ENCODE data around the gene HSPA1L. TPM values are rescaled to one million over a fixed set of nuclear protein-coding genes. Genes with fewer than 3 reads are reported as not detected.

HSPA1L gene
- total and polyA plus RNA-seq, 2 experiments from 2014 or later: 0.44 to 0.83 TPM

DNA sequence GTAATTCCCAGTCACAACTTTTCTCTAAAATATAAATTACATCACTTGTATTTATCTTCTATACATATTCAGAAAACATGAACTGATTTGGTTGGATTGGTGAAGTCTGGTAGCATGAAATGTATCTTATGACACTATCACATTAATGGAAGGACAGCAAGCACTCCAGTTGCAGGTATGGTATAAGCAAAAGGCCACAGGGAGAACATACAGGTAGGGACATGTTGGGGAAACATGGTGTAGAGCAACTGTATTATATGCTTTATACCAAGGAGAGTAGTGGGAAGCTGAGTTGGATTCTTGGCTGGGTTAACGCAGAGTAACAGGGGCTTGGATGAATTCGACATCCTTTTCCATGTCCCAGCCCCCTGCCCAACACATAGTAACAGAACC lies 18.1 kb downstream of the HSPA1L start:
- Histone ChIP-seq H3K4me1 (ENCODE audit: insufficient read depth) (no peaks in the 10 kb centered on the region; the same call in 1 of the 2 replicates), H3K9me2 (ENCODE audit: insufficient read depth) (no peaks in the 10 kb centered on the region), H3F3A (replicated peaks; ENCODE audit: low read depth) (peaks cover 31% of the 10 kb centered on the region), H3K4me2 (no peak overlapping the region), H4K20me1 (replicated peaks; ENCODE audit: insufficient read depth) (peaks cover 4% of the 10 kb centered on the region; the same call in 1 of the 2 replicates), H3K4me3 (no peak overlapping the region), H3K36me3 (ENCODE audit: insufficient read depth) (peaks cover 8% of the 10 kb centered on the region; the same call in 1 of the 2 replicates), H3K27me3 (ENCODE audit: insufficient read depth) (no peaks in the 10 kb centered on the region), H2AFZ (no peak overlapping the region), H3K79me2 (replicated peaks; ENCODE audit: insufficient read depth) (peaks cover 28% of the 10 kb centered on the region), H3K27ac (ENCODE audit: low read depth) (0 out of 2 replicates have a peak overlapping the region, but pooled peaks have one; percentile 74)
- Mint-ChIP-seq H3K4me3 (no peak overlapping the region; the same call in 2 of the 3 replicates), H3K36me3 (ENCODE audit: low read depth) (peaks cover 41% of the 10 kb centered on the region), H3K9me3 (no peaks in the 10 kb centered on the region), H3K27ac (no peak overlapping the region), H3K4me1 (peaks cover 6% of the 10 kb centered on the region), H3K27me3 (ENCODE audit: insufficient read depth, low read depth, poor library complexity) (peaks cover 8% of the 10 kb centered on the region)
- DNase-seq (ENCODE audit: low spot score): no peak
- TF ChIP-seq, protein P1, sequence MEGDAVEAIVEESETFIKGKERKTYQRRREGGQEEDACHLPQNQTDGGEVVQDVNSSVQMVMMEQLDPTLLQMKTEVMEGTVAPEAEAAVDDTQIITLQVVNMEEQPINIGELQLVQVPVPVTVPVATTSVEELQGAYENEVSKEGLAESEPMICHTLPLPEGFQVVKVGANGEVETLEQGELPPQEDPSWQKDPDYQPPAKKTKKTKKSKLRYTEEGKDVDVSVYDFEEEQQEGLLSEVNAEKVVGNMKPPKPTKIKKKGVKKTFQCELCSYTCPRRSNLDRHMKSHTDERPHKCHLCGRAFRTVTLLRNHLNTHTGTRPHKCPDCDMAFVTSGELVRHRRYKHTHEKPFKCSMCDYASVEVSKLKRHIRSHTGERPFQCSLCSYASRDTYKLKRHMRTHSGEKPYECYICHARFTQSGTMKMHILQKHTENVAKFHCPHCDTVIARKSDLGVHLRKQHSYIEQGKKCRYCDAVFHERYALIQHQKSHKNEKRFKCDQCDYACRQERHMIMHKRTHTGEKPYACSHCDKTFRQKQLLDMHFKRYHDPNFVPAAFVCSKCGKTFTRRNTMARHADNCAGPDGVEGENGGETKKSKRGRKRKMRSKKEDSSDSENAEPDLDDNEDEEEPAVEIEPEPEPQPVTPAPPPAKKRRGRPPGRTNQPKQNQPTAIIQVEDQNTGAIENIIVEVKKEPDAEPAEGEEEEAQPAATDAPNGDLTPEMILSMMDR (conservative IDR thresholded peaks at IDR 0.05; ENCODE audit: low read depth in 2 of 2): no peak
- TF ChIP-seq POLR2AphosphoS5 (IDR thresholded peaks at IDR 0.05; ENCODE audit: low read depth): 0 out of 2 replicates have a peak, but pooled peaks have one; percentile 6
- ATAC-seq: no peak

GRCh38 chr6:31795616-31796298 lies 19.3 kb downstream of the HSPA1L start, which contains the start of gene VARS1:
VARS1 (minus strand) TSS chr6:31795752; CDS start chr6:31795217, 535 bp downstream.
- H3K79me2 ChIP-seq (replicated peaks; ENCODE audit: insufficient read depth): peaks cover 22% of the 10 kb centered on the region
- ATAC-seq: peak; percentile 78
- peak within 1 kb of the TSS; percentile 91 for H2AFZ ChIP-seq
- 0 out of 2 replicates have a peak, but pooled peaks cover 3% of the 10 kb centered on the region for H4K20me1 ChIP-seq (replicated peaks; ENCODE audit: insufficient read depth)
- H3F3A ChIP-seq (replicated peaks; ENCODE audit: low read depth): peaks cover 35% of the 10 kb centered on the region
- H3K4me1 ChIP-seq (ENCODE audit: insufficient read depth): no peaks in the 10 kb centered on the region; the same call in 1 of the 2 replicates
- Mint-ChIP-seq H3K4me3 (peak within 1 kb of the TSS; percentile 95), H3K36me3 (ENCODE audit: low read depth) (peaks cover 43% of the 10 kb centered on the region), H3K27me3 (ENCODE audit: insufficient read depth, low read depth, poor library complexity) (peaks cover 13% of the 10 kb centered on the region), H3K9me3 (no peaks in the 10 kb centered on the region), H3K27ac (peak within 1 kb of the TSS; percentile 97), H3K4me1 (peaks cover 9% of the 10 kb centered on the region)
- no peaks in the 10 kb centered on the region for H3K27me3 ChIP-seq (ENCODE audit: insufficient read depth)
- H3K36me3 ChIP-seq (ENCODE audit: insufficient read depth): peaks cover 11% of the 10 kb centered on the region
- no peak for TF ChIP-seq ZNF331 (CRISPR knock-in tag; IDR thresholded peaks at IDR 0.05; ENCODE audit: low read depth)
- TF ChIP-seq EZH2 (IDR thresholded peaks at IDR 0.05; ENCODE audit: low read depth, unreplicated experiment): no peak
- no peak for TF ChIP-seq STAT1 (IDR thresholded peaks at IDR 0.05; ENCODE audit: unreplicated experiment)
- TF ChIP-seq, protein P2, sequence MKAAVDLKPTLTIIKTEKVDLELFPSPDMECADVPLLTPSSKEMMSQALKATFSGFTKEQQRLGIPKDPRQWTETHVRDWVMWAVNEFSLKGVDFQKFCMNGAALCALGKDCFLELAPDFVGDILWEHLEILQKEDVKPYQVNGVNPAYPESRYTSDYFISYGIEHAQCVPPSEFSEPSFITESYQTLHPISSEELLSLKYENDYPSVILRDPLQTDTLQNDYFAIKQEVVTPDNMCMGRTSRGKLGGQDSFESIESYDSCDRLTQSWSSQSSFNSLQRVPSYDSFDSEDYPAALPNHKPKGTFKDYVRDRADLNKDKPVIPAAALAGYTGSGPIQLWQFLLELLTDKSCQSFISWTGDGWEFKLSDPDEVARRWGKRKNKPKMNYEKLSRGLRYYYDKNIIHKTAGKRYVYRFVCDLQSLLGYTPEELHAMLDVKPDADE (IDR thresholded peaks at IDR 0.05): peak; percentile 27; the same call in 1 of the 2 replicates
- peak; percentile 38 for TF ChIP-seq POLR2AphosphoS5 (IDR thresholded peaks at IDR 0.05; ENCODE audit: low read depth)
- TF ChIP-seq NANOG (IDR thresholded peaks at IDR 0.05; ENCODE audit: borderline replicate concordance): no peak
- no peak for TF ChIP-seq EZH2phosphoT487 (IDR thresholded peaks at IDR 0.05; ENCODE audit: unreplicated experiment)
- TF ChIP-seq CREB1 (CRISPR knock-in tag; IDR thresholded peaks at IDR 0.05; ENCODE audit: low read depth): no peak
- TF ChIP-seq REST (IDR thresholded peaks at IDR 0.05; ENCODE audit: unreplicated experiment): no peak
- TF ChIP-seq JUNB (IDR thresholded peaks at IDR 0.05; ENCODE audit: unreplicated experiment): no peak
- TF ChIP-seq, protein P1 (conservative IDR thresholded peaks at IDR 0.05; ENCODE audit: low read depth in 2 of 2): peak; percentile 39 to 97; a peak in 3 of 4 replicates
- H3K9me2 ChIP-seq (ENCODE audit: insufficient read depth): no peaks in the 10 kb centered on the region
- peak within 1 kb of the TSS; percentile 99 for H3K4me3 ChIP-seq
- DNase-seq (ENCODE audit: low spot score): peak; percentile 97
- H3K4me2 ChIP-seq: peak within 1 kb of the TSS; percentile 98
- peak within 1 kb of the TSS; percentile 78 for H3K27ac ChIP-seq (ENCODE audit: low read depth)

All from GM23338 (cell line).